ENCODE measurements around the gene SPDEF. TPM values are rescaled to one million over a fixed set of nuclear protein-coding genes. Genes with fewer than 3 reads are reported as not detected.

SPDEF gene
- total and polyA plus RNA-seq, 2 experiments from 2014 or later, result 0.69 TPM; not detected in 1

DNA sequence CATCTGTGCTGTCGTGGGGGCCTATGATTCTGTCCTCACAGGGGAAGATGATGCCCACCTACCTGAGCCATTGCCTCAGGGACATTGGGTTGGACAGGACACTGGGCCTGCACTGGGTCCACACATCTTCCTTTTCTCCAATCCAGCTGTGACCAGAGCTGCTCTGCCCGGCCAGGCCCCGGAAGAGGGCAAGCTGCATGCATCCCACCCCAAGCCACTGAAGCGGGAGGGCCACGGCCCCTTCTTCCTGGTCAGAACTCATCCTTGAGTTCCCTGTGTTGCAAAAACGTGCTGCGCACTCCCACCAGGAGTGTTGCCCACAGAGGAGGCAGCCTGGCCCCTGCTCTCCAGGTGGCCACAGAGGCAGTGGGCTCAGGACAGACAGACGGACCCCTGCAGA, 38.2 kb downstream of the SPDEF start:
- Histone ChIP-seq H3F3A (replicated peaks; ENCODE audit: low read depth) (no peaks in the 10 kb centered on the region), H3K4me3 (no peak overlapping the region), H3K4me2 (no peak overlapping the region), H3K79me2 (replicated peaks; ENCODE audit: insufficient read depth) (no peaks in the 10 kb centered on the region), H3K4me1 (ENCODE audit: insufficient read depth) (no peaks in the 10 kb centered on the region), H4K20me1 (replicated peaks; ENCODE audit: insufficient read depth) (no peaks in the 10 kb centered on the region; the same call in 1 of the 2 replicates), H3K36me3 (ENCODE audit: insufficient read depth) (no peaks in the 10 kb centered on the region), H2AFZ (no peak overlapping the region), H3K27ac (ENCODE audit: low read depth) (no peak overlapping the region), H3K9me2 (ENCODE audit: insufficient read depth) (no peaks in the 10 kb centered on the region), H3K27me3 (ENCODE audit: insufficient read depth) (no peaks in the 10 kb centered on the region)
- DNase-seq (ENCODE audit: low spot score) (no peak), ATAC-seq (no peak)
- no peaks in the 10 kb centered on the region for H3K9me3 Mint-ChIP-seq
- no peak overlapping the region for H3K27ac Mint-ChIP-seq
- no peak overlapping the region for H3K4me3 Mint-ChIP-seq
- H3K27me3 Mint-ChIP-seq (ENCODE audit: insufficient read depth, low read depth, poor library complexity), result peaks cover 8% of the 10 kb centered on the region
- peaks cover 15% of the 10 kb centered on the region for H3K4me1 Mint-ChIP-seq
- TF ChIP-seq STAT1 (IDR thresholded peaks at IDR 0.05; ENCODE audit: unreplicated experiment), result no peak
- no peak for TF ChIP-seq CREB1 (CRISPR knock-in tag; IDR thresholded peaks at IDR 0.05; ENCODE audit: low read depth)
- TF ChIP-seq, protein P1, sequence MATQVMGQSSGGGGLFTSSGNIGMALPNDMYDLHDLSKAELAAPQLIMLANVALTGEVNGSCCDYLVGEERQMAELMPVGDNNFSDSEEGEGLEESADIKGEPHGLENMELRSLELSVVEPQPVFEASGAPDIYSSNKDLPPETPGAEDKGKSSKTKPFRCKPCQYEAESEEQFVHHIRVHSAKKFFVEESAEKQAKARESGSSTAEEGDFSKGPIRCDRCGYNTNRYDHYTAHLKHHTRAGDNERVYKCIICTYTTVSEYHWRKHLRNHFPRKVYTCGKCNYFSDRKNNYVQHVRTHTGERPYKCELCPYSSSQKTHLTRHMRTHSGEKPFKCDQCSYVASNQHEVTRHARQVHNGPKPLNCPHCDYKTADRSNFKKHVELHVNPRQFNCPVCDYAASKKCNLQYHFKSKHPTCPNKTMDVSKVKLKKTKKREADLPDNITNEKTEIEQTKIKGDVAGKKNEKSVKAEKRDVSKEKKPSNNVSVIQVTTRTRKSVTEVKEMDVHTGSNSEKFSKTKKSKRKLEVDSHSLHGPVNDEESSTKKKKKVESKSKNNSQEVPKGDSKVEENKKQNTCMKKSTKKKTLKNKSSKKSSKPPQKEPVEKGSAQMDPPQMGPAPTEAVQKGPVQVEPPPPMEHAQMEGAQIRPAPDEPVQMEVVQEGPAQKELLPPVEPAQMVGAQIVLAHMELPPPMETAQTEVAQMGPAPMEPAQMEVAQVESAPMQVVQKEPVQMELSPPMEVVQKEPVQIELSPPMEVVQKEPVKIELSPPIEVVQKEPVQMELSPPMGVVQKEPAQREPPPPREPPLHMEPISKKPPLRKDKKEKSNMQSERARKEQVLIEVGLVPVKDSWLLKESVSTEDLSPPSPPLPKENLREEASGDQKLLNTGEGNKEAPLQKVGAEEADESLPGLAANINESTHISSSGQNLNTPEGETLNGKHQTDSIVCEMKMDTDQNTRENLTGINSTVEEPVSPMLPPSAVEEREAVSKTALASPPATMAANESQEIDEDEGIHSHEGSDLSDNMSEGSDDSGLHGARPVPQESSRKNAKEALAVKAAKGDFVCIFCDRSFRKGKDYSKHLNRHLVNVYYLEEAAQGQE (IDR thresholded peaks at IDR 0.05; ENCODE audit: unreplicated experiment), result no peak
- TF ChIP-seq JUNB (IDR thresholded peaks at IDR 0.05; ENCODE audit: unreplicated experiment), result no peak
- no peak for TF ChIP-seq ZNF331 (CRISPR knock-in tag; IDR thresholded peaks at IDR 0.05; ENCODE audit: low read depth)
- TF ChIP-seq, protein P2, sequence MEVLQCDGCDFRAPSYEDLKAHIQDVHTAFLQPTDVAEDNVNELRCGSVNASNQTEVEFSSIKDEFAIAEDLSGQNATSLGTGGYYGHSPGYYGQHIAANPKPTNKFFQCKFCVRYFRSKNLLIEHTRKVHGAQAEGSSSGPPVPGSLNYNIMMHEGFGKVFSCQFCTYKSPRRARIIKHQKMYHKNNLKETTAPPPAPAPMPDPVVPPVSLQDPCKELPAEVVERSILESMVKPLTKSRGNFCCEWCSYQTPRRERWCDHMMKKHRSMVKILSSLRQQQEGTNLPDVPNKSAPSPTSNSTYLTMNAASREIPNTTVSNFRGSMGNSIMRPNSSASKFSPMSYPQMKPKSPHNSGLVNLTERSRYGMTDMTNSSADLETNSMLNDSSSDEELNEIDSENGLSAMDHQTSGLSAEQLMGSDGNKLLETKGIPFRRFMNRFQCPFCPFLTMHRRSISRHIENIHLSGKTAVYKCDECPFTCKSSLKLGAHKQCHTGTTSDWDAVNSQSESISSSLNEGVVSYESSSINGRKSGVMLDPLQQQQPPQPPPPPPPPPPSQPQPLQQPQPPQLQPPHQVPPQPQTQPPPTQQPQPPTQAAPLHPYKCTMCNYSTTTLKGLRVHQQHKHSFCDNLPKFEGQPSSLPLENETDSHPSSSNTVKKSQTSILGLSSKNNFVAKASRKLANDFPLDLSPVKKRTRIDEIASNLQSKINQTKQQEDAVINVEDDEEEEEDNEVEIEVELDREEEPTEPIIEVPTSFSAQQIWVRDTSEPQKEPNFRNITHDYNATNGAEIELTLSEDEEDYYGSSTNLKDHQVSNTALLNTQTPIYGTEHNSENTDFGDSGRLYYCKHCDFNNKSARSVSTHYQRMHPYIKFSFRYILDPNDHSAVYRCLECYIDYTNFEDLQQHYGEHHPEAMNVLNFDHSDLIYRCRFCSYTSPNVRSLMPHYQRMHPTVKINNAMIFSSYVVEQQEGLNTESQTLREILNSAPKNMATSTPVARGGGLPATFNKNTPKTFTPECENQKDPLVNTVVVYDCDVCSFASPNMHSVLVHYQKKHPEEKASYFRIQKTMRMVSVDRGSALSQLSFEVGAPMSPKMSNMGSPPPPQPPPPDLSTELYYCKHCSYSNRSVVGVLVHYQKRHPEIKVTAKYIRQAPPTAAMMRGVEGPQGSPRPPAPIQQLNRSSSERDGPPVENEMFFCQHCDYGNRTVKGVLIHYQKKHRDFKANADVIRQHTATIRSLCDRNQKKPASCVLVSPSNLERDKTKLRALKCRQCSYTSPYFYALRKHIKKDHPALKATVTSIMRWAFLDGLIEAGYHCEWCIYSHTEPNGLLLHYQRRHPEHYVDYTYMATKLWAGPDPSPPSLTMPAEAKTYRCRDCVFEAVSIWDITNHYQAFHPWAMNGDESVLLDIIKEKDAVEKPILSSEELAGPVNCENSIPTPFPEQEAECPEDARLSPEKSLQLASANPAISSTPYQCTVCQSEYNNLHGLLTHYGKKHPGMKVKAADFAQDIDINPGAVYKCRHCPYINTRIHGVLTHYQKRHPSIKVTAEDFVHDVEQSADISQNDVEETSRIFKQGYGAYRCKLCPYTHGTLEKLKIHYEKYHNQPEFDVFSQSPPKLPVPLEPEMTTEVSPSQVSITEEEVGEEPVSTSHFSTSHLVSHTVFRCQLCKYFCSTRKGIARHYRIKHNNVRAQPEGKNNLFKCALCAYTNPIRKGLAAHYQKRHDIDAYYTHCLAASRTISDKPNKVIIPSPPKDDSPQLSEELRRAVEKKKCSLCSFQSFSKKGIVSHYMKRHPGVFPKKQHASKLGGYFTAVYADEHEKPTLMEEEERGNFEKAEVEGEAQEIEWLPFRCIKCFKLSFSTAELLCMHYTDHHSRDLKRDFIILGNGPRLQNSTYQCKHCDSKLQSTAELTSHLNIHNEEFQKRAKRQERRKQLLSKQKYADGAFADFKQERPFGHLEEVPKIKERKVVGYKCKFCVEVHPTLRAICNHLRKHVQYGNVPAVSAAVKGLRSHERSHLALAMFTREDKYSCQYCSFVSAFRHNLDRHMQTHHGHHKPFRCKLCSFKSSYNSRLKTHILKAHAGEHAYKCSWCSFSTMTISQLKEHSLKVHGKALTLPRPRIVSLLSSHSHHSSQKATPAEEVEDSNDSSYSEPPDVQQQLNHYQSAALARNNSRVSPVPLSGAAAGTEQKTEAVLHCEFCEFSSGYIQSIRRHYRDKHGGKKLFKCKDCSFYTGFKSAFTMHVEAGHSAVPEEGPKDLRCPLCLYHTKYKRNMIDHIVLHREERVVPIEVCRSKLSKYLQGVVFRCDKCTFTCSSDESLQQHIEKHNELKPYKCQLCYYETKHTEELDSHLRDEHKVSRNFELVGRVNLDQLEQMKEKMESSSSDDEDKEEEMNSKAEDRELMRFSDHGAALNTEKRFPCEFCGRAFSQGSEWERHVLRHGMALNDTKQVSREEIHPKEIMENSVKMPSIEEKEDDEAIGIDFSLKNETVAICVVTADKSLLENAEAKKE (CRISPR knock-in tag; IDR thresholded peaks at IDR 0.05), result no peak
- TF ChIP-seq ZNF114 (CRISPR knock-in tag; IDR thresholded peaks at IDR 0.05), result no peak
- no peak for TF ChIP-seq NANOG (IDR thresholded peaks at IDR 0.05; ENCODE audit: borderline replicate concordance)
- TF ChIP-seq EZH2phosphoT487 (IDR thresholded peaks at IDR 0.05; ENCODE audit: unreplicated experiment), result no peak
- no peaks in the 10 kb centered on the region; the same call in 2 of the 3 replicates for H3K36me3 Mint-ChIP-seq (ENCODE audit: low read depth)
